ENCODE data around the gene ANXA7. TPM values are rescaled to one million over a fixed set of nuclear protein-coding genes. Genes with fewer than 3 reads are reported as not detected.

ANXA7 gene
- total and polyA plus RNA-seq, 9 donors = 56.3 to 131 (median 115) TPM

DNA sequence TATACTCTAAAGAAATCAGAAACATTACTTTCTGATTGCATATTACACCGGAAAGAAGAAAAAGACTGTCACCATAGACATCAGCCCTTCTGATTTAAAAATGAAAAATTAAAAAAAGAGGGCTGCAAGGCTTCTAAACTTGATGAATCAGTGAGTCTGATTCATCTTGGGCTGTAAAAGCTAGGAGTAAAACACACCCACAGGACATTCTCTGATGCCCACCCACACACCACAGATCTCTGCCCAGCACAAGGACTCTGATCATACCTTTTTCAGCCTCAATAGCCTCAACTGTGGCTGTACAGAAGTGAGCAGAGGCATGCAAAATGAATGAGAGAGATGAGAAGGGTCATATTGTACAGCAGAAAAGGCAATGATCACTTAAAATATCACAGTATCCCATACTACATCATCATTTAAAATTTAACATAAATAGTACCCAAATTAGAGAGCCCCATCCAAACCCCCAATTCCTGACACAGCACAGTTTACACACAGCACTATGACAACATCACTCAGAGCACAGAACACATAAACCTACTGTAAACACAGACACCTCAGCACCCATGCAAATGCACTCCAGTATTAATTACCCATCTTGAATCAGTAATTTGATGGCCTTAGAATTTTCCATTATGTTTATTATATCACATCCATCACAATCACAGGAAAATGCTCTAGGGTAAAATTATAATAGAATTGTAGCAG, 25.9 kb upstream of the ANXA7 start:
- intact Hi-C loops (cut with DNase I) = no loop called here
- TF ChIP-seq, protein P1, sequence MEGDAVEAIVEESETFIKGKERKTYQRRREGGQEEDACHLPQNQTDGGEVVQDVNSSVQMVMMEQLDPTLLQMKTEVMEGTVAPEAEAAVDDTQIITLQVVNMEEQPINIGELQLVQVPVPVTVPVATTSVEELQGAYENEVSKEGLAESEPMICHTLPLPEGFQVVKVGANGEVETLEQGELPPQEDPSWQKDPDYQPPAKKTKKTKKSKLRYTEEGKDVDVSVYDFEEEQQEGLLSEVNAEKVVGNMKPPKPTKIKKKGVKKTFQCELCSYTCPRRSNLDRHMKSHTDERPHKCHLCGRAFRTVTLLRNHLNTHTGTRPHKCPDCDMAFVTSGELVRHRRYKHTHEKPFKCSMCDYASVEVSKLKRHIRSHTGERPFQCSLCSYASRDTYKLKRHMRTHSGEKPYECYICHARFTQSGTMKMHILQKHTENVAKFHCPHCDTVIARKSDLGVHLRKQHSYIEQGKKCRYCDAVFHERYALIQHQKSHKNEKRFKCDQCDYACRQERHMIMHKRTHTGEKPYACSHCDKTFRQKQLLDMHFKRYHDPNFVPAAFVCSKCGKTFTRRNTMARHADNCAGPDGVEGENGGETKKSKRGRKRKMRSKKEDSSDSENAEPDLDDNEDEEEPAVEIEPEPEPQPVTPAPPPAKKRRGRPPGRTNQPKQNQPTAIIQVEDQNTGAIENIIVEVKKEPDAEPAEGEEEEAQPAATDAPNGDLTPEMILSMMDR (IDR thresholded peaks at IDR 0.05) = no peak
- TF ChIP-seq EP300 (IDR thresholded peaks at IDR 0.05) = no peak
- TF ChIP-seq POLR2A (IDR thresholded peaks at IDR 0.05) = no peak
- H3K4me3 ChIP-seq = no peak overlapping the region
- 73 to 94% (median 77%) methylated on average over 1 of the region's 1 CpG for WGBS, 3 donors
- DNase-seq = no peak
- H3K27me3 ChIP-seq = no peaks in the 10 kb centered on the region
- H3K36me3 ChIP-seq = no peaks in the 10 kb centered on the region
- no peaks in the 10 kb centered on the region for H3K4me1 ChIP-seq (ENCODE audit: insufficient read depth)
- H3K27ac ChIP-seq = no peak overlapping the region
- H3K9me3 ChIP-seq = no peaks in the 10 kb centered on the region

DNA sequence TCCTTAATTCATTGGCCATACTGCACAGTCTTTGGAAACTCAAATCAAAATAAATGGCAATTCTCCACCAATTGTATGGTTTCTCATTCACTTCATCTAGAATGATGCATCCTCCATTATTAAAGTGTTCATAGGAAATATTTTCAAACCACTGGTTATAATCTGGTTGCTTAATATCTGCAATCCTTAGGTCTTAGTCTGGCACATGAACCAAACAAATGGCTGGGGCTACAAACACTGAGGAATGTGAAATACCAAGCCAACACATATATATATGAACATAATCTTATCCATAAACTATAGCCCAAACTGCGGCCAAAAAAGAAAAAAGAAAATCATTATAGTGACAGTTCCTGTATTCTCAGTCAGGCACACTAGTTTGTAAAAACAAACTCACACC, 25.2 kb upstream of the ANXA7 start:
- intact Hi-C loops (cut with DNase I) = no loop called here
- WGBS, 3 donors = 87 to 97% (median 91%) methylated on average over 1 of the region's 1 CpG

DNA sequence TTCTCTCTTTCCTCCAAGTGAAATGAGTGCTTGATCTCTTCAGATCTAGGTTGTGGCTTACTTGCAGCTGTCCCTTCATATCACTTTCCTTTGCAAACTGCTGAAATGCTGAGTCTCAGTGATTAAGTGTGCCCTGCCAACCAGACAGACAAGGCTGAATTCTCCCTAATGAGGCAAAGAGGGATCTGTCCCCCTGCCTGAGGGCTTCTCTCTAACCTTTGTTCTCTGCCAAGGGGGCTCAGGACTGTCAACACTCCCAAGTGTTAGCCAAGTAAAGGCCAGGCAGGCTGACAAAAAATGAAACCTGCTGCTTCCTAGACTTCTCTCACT, 19.6 kb upstream of the ANXA7 start, which contains the start of gene MSS51:
Gene MSS51, minus strand, starts transcription at position 24 of the 330 bp plus-strand sequence. CDS start 5,277 bp downstream, outside the sequence.
- no peaks in the 10 kb centered on the region for H3K4me1 ChIP-seq (ENCODE audit: insufficient read depth)
- DNase-seq = no peak
- intact Hi-C loops (cut with DNase I) = no loop called here
- TF ChIP-seq, protein P1 (IDR thresholded peaks at IDR 0.05) = no peak
- no peak for TF ChIP-seq EP300 (IDR thresholded peaks at IDR 0.05)
- TF ChIP-seq POLR2A (IDR thresholded peaks at IDR 0.05) = no peak
- H3K9me3 ChIP-seq = no peaks in the 10 kb centered on the region
- no peak within 1 kb of the TSS for H3K27ac ChIP-seq
- H3K36me3 ChIP-seq = no peaks in the 10 kb centered on the region
- H3K27me3 ChIP-seq = no peaks in the 10 kb centered on the region
- H3K4me3 ChIP-seq = no peak within 1 kb of the TSS

More for the DNA sequence above, 25.2 kb upstream of the ANXA7 start:
- DNase-seq = no peak
- H3K36me3 ChIP-seq = no peaks in the 10 kb centered on the region
- H3K27me3 ChIP-seq = no peaks in the 10 kb centered on the region
- TF ChIP-seq EP300 (IDR thresholded peaks at IDR 0.05) (no peak), POLR2A (IDR thresholded peaks at IDR 0.05) (no peak)
- TF ChIP-seq, protein P1 (IDR thresholded peaks at IDR 0.05) = no peak
- H3K27ac ChIP-seq = no peak overlapping the region
- H3K4me3 ChIP-seq = no peak overlapping the region
- no peaks in the 10 kb centered on the region for H3K9me3 ChIP-seq
- H3K4me1 ChIP-seq (ENCODE audit: insufficient read depth) = no peaks in the 10 kb centered on the region

DNA sequence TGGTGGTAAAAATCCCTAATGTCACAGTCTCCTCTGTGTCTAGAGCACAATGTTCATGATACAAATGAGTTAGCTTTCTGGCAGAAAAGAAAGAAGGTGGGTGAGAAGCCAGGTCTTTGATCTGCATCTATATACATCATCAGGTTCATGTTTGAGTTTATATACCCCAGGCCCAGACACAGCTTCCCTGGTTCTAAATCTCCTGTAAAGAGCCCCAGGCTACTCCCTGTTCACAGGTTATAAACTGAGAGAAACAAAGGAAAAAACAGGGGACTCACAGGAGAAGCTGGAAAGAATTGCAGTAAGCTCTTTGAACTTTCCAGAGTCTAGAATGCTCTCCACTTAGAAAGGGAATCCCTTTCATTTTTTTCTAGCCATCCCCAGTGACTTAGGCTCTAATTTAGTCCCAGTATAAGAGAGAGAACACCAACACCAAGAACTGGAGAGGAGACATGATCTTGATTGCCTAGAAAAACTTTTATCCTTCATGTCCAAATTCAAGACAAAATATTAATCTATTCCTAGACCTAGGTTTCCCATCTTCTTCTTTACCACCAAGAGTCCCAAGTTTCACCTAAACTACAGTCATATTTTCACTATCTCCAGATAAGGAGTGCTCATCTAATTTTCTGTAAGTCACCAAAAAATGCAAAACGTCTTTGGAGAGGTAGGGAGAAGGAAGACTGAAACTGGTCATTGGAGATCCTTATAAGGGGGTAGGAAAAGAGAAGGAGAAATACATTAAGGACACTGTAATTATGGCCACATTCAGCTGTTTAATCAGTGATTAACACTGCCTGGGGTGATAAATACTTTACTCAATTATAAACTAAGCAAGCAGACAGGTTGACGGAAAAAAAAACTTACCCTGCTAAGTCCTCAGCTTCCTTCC, 19.0 kb upstream of the ANXA7 start:
- Histone ChIP-seq H3K27ac (no peak overlapping the region), H3K4me1 (ENCODE audit: insufficient read depth) (no peaks in the 10 kb centered on the region), H3K36me3 (no peaks in the 10 kb centered on the region), H3K9me3 (no peaks in the 10 kb centered on the region), H3K27me3 (no peaks in the 10 kb centered on the region), H3K4me3 (no peak overlapping the region)
- TF ChIP-seq POLR2A (IDR thresholded peaks at IDR 0.05) (no peak), EP300 (IDR thresholded peaks at IDR 0.05) (no peak)
- TF ChIP-seq, protein P1 (IDR thresholded peaks at IDR 0.05) = no peak
- intact Hi-C loops (cut with DNase I) = no loop called here
- WGBS, 3 donors = 75 to 78% (median 76%) methylated on average over 2 of the region's 2 CpGs
- no peak for DNase-seq

All from ovary (tissue), 9 donors.